Measurements from ENCODE around the gene CISH. TPM values are rescaled to one million over a fixed set of nuclear protein-coding genes. Genes with fewer than 3 reads are reported as not detected.

CISH gene
- total RNA-seq, 1 donor from 2014 or later: 6.1 TPM

DNA sequence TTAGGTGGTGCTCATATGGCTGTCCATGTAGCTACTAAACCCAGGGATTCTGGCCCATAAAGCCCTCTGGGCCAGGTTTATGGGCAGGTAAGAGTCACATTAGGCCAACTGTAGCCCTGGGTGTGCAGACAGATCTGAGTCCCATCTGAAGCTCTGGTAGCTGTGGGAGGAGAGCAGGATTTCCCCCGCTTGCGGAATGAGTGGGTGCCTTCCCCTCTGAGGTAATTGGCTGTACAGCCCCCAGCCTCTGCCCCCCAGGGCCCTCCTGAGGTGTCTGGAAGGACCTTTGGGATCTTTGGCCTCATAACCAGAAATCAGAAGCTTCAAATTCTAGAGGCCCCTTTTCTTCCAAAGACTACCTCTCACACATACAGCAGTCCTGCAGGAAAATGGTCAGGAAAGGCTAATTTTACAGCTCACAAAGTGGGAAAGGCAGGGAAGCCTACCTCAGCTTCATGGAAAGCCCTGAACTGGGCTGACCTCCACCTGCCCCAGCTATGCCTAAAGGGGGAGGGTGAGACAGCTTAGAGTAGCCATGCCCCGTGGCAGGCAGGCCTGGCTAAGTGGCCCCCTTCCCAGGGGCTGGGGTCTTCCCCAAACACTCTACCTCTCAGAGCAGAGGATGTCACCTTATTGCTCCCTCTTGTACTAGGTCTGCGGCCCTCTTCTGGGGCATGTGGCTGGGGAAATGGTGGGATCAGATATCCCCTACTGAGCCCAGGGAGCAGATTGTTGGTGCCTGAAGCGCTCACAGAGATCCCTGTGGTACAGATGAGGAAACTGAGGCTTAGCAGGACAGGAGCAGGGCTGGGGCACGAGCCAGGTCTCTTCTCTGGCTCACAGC lies 25.4 kb downstream of the CISH start:
- H3K27me3 ChIP-seq: no peaks in the 10 kb centered on the region
- no peaks in the 10 kb centered on the region for H3K9me3 ChIP-seq
- H3K27ac ChIP-seq: no peak overlapping the region
- peaks cover 0 to 15% of the 10 kb centered on the region in 2 donors for H3K4me1 ChIP-seq
- no peak for DNase-seq (ENCODE audit: low spot score in 2 of 2)
- no peak overlapping the region for H3K4me3 ChIP-seq
- intact Hi-C loops (cut with DNase I): no loop called here
- no peak for TF ChIP-seq CTCF (IDR thresholded peaks at IDR 0.05)
- H3K36me3 ChIP-seq: no peaks in the 10 kb centered on the region

GRCh38 chr3:50584391-50584790 lies 27.2 kb downstream of the CISH start:
- Histone ChIP-seq H3K9me3 (no peaks in the 10 kb centered on the region), H3K4me1 (peaks cover 0 to 15% of the 10 kb centered on the region in 2 donors), H3K27me3 (no peaks in the 10 kb centered on the region), H3K4me3 (no peak overlapping the region), H3K27ac (no peak overlapping the region), H3K36me3 (peaks cover 0 to 13% of the 10 kb centered on the region in 2 donors)
- DNase-seq (ENCODE audit: low spot score in 2 of 2): no peak
- no peak for TF ChIP-seq CTCF (IDR thresholded peaks at IDR 0.05)
- intact Hi-C loops (cut with DNase I): no loop called here

GRCh38 chr3:50583897-50584296 lies 27.7 kb downstream of the CISH start:
- intact Hi-C loops (cut with DNase I): no loop called here
- DNase-seq (ENCODE audit: low spot score in 2 of 2): peak in 1 of 2 donors; percentile 78
- no peaks in the 10 kb centered on the region for H3K9me3 ChIP-seq
- H3K4me1 ChIP-seq: peaks cover 0 to 15% of the 10 kb centered on the region in 2 donors
- peaks cover 0 to 18% of the 10 kb centered on the region in 2 donors for H3K36me3 ChIP-seq
- no peak overlapping the region for H3K4me3 ChIP-seq
- no peak for TF ChIP-seq CTCF (IDR thresholded peaks at IDR 0.05)
- no peaks in the 10 kb centered on the region for H3K27me3 ChIP-seq
- peak overlapping the region in 1 of 2 donors; percentile 36 for H3K27ac ChIP-seq

DNA sequence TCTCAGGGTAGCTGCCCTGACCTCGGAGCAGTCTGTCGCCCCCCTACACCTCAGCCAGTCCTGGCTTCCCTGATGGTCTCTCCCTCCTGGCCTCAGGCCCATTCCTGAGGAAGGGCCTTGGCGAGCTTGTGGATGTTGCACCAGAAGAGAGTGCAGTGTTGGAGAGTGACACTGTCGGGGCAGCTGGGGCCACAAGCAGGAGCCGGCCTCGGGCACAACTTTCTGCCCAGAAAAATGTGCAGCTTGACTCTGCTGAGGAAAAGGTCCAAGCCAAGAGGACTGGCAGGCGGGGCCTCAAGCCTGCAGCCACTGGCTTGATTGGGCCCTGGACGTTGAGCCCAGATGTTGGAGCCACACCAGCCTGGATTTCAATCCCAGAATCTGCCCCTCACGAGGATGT lies 29.5 kb downstream of the CISH start:
- Histone ChIP-seq H3K36me3 (peaks cover 6 to 36% of the 10 kb centered on the region in 2 donors), H3K4me1 (peaks cover 0 to 10% of the 10 kb centered on the region in 2 donors), H3K27me3 (no peaks in the 10 kb centered on the region), H3K27ac (peak overlapping the region; percentile 36 to 51), H3K9me3 (no peaks in the 10 kb centered on the region), H3K4me3 (no peak overlapping the region)
- intact Hi-C loops (cut with DNase I): no loop called here
- no peak for DNase-seq (ENCODE audit: low spot score in 2 of 2)
- TF ChIP-seq CTCF (IDR thresholded peaks at IDR 0.05): no peak

DNA sequence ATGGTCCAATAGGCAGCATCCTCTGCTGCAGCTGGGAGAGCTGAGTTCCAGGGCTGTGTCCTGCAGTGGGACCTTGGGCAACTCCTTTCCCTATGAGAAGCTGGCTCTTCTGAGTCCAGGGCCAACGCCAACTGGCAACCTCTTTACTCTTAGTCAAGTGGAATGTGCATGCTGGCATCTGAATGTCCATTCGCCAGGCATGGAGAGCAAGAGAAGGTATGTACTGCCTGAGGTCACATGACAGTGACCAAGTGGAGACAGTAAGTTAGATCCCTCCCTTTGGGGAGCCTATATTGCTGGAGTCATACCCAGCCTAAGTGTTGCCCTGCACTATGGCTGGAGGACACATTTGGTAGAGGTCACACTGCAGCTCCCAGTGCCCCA lies 30.1 kb downstream of the CISH start:
- no peak overlapping the region for H3K4me3 ChIP-seq
- no peaks in the 10 kb centered on the region for H3K27me3 ChIP-seq
- peak overlapping the region; percentile 36 to 51 for H3K27ac ChIP-seq
- peaks cover 0 to 10% of the 10 kb centered on the region in 2 donors for H3K4me1 ChIP-seq
- intact Hi-C loops (cut with DNase I): no loop called here
- peaks cover 9 to 40% of the 10 kb centered on the region in 2 donors for H3K36me3 ChIP-seq
- no peak for DNase-seq (ENCODE audit: low spot score in 2 of 2)
- H3K9me3 ChIP-seq: no peaks in the 10 kb centered on the region
- no peak for TF ChIP-seq CTCF (IDR thresholded peaks at IDR 0.05)
